Umbilical cord (tissue), 2 donors: ENCODE data around the gene ARHGEF10L. TPM values are rescaled to one million over a fixed set of nuclear protein-coding genes. Genes with fewer than 3 reads are reported as not detected.

Experiments
- DNase-seq: peaks from one replicate; pipeline ENCODE4 v3.0.0-alpha.2; 2015; ENCODE audit warnings: low spot score
- total RNA-seq: library from RNA; depleted of rRNA; stranded (reverse); fragments of >200 nt; gene quantifications from one replicate; pipeline ENCODE4 v1.2.3, GENCODE V29; 2014; ENCODE audit warnings: low replicate concordance; ENCODE audit not compliant: insufficient read depth

Gene ARHGEF10L
- total RNA-seq, 1 donor from 2014 or later, result 42.4 TPM

DNA sequence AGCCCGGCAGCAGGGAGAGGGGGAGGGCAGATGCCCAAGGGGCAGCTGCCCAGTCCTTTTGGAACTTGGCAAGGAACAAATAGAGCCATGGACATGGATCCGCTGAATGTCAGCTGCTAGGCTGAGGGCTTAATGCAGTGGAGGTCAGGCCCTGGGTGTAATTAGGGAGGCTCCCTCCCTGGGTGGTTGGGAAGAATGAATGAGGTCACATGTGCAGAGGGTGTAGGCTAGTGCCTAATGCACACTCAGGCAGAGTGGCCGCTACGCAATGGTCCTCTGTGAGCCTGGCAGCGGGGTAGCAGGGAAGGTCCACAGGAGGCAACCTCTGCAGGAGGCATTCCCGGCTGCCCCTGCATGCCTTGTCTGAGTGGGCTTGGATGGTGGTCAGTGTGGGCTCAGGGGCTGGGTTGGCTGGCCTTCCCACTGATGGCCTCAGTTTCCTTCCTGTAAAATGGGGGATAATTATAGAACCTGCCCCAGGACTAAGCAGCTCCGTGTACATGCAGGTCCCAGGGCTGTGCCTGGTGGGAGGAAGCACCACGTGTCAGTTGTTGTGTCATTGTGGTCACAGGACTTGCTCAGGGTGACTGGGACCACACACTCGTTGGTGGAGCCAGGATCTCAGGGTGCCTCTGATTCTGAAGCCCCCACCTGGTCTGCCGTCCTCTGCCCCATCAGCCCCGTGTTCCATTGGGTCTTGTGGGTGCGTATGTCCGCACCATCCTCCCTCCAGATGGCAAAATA, 134.0 kb downstream of the ARHGEF10L start:
- no peak for DNase-seq

DNA sequence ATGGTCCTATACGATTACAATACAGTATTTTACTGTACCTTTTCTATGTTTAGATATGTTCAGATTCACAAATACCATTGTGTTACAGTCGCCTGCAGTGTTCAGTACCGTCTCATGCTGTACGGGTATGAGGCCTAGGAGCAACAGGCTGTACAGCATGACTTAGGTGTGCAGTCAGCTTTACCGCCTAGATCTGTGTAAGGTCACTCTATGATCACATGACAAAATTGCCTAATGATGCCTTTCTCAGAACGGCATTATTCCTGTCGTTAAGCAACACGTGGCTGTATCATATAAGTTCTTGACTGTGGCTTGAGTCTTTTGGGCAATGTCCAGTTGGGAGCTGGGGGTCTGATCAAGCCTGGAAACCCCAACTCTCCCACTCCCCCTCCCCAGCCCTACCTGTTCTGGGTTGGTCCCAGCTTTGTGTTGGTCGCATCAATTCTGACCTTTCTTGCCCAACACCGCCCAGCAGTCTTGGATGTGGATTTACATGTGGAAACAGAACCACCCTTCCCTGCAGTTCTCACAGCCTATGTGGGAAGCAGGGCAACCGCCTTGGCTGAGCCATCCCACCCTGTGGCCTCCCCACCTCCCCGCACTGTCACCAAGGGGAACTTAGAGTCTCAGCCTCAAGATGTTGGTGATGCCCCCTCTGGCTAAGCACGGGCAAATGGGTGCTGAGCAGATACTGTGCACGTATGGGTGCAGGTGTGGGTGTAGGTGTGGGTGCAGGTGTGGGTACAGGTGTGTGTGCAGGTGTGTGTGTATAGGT, 135.4 kb downstream of the ARHGEF10L start:
- no peak for DNase-seq

DNA sequence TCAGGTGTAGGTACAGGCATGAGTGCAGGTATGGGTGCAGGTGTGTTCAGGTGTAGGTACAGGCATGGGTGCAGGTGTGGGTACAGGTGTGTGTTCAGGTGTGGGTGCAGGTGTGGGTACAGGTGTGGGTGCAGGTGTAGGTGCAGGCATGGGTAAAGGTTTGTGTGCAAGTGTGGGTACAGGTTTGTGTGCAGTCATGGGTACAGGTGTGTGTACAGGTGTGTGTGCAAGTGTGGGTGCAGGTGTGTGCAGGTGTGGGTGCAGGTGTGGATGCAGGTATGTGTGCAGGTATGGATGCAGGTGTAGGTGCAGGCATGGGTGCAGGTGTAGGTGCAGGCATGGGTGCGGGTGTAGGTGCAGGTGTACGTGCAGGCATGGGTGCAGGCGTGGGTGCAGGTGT, 136.2 kb downstream of the ARHGEF10L start:
- no peak for DNase-seq

DNA sequence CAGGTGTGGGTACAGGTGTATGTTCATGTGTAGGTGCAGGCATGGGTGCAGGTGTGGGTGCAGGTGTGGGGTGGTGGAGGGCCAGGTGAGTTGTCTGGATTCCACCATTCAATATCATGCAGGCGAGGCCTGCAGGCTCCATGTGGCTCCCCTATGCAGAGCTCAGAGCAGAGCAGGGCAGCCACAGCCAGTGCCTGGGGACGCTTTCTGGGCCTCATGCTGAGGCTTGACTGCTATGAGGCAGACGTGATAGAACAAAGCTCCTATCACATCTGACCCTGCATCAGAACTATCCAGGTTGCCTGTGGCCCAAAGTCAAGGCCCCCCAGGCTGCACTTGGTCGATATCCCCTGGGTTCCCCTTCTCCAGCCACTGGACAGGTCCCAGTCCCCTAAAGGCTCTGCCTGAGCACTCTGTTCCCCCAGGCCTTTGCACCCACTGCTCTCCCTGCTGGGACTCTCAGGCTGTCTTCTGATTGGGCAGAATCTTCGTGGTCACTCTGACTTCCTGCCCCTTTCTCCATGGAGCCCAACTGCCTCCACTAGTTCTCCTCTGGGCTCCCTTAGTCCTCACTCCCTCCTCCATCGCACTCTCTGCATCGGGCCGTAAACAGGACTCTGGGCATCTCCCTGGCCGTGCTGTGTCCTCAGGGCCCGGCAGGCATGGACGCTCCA, 137.0 kb downstream of the ARHGEF10L start:
- DNase-seq, result peak; percentile 19

DNA sequence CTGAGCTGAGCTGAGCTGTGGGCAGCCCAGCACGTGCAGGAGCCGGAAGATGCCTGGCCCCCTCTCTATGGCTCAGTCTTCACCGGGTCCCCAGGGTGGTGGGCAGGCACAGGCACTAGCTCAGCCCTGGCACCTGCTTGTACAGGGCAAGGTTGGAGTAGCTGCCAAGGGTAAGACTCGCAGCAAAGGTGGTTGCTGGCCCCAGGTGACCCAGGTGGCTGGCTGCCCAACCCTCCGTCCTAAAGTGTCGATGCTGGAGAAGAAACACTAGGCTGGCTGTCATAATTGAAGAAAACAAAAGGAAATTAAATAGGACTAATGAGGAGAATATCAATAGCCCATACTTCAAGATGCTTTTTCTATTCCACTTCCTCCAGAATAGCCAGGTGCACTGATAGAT, 138.5 kb downstream of the ARHGEF10L start:
- no peak for DNase-seq

DNA sequence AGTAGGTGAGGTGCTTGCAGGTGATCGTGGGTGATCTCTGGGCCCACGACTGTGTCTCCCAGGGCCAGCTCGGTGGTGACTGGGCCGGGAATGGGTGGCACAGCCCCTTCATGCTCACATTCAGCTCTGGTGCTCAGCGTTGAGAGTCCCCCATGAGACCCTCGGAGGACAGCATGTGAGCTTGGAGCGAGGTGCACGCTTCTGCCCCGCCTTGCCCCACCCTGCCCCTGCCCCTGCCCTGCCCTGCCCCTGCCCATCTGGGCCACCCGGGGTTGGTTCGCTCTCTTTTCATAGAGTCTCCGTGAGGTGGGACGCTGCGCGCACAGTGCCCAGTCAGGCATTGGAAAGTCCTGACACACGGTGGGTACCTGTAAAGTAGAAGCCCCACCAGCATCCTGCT, 140.4 kb downstream of the ARHGEF10L start:
- no peak for DNase-seq

DNA sequence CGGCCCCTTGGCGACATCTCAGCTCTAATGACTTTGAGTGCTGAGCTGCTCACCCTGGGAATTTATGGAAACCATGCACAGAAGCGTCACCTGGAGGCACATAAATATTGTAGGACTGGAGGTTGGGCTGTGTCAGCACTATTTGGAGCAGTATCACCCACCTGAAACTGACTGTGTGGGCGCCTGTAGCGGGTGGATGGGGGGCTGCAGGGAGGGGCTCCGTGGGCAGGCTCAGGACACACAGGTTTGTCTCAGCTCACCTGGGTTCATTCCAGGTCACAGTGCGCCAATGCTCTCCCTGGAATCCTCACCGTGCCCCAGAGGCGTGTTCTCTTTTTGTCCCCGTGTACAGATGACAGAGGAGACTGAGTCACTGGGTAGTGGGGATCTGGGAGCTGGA, 140.8 kb downstream of the ARHGEF10L start:
- DNase-seq, result no peak

DNA sequence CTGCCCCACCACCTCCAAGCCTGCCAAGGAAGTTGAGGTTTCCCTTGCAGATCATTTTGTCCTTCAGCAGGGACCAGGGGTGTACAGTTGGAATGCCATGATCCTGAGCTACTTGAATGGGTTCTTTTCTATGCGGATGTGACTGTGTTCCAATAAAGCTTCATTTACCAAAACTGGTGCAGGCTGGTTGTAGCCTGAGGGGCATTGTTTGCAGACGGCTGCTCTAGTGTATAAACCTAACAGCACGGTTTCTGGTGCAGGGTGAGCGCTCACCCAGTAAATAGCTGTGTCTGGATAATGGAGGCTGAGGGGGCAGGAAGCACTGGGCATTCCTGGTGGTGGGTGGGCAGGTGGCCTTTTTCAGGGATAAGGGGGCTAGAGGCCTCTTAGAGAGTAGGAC, 142.9 kb downstream of the ARHGEF10L start:
- peak; percentile 36 for DNase-seq

DNA sequence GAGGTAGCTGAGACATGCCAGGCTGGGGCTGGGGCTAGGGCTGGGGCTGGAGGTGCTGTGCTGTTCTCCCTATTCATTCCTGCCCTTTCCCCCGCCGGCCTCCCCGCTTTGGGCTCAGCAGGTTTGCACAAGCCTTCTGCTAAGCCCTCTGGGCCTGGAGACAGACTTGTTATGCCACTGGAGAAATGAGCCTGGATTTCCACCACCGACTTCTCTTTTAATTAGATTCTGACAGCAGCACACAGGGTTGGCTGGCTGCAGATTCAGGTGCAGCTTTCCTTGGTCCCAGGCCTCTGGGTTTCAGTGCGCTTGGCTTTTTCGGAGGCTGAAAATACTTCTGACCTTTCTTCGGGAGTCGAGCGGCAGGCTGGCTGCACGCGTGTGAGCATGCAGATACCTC, 144.1 kb downstream of the ARHGEF10L start:
- peak; percentile 68 for DNase-seq

DNA sequence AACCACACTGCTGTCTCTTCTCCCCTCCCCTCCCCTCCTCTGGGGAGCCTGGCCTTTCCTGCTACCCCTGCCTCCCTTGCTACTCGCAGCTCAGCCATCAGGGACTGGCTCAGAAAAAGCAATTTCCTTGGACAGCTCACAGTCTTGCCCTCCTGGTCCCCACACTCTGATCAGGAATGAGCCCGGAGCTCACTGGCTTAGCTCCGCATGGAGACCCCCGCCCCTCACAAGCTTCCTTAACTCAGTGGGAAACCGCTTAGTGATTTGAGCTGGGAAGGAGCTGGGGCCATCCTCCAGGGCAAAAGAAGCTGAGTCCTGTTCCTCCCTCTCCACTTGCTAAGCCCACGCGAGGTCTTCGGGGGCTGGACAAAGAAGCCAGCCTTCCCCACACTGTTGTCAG, 145.3 kb downstream of the ARHGEF10L start:
- DNase-seq, result no peak

DNA sequence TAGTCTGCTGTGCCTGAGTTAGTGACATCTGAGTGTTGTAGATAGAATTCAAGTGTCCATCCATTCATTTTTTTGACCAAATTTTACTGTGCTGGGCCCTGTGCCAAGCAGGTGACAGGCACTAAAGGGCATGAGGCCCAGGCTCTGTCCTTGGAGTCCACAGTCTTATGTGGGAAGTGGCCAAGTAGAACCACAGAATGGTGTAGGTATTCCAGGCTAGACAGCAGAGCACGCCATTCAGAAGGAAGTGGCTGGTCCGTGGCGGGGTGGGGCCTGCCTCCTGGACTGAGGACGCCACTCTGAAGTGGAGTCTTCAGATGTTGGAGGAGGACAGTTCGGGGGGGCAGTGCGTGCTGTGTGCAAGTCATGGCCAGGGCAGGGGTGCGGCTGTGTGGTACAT, 146.8 kb downstream of the ARHGEF10L start:
- DNase-seq, result no peak

DNA sequence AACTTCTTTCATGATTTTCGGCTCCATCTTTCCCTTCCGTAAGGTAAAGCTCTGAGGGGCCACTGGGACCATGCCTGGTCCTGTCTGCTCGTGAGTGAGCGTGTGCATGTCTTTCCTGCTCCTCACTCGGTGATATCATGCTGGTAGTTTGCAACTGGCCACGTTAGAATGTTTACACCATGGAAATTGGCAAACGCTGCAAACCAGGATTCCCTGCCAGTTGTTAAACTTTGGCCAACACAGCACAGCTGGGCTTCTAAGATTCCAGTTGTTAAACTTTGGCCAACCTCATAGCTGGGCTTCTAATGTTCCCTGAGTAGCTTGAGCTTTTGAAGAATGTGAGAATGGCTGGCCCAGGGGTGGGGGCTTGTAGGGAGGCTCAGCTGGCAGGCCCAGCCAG, 147.6 kb downstream of the ARHGEF10L start:
- no peak for DNase-seq

DNA sequence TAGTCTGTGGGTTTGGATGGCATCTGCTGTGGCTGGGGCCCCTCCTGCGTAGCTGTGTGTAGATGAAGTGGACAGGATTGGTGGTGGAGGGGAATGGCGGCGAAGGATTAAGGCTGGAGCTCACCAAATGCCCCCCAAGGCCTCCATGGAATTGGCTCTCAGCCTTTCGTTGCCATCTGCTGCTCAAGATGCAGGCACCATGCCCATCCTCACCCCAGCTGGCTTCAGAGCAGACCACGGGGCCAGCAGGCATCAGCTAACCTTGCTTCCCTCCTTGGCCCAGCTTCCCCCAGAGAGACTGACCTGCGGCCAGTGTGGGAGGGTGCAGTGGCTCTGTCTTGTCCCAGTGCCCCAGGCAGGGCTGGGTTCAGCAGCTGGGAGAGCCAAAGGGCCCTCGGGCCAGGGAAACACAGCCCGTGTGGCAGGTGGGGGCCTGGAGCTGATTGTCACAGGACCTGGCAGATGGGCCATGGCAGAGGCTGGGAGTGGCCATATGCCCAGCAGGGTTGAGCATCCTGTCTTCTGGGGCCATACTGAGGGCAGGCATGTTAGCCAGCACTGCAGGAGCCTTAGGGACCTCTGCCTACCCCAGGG, 148.8 kb downstream of the ARHGEF10L start:
- no peak for DNase-seq

DNA sequence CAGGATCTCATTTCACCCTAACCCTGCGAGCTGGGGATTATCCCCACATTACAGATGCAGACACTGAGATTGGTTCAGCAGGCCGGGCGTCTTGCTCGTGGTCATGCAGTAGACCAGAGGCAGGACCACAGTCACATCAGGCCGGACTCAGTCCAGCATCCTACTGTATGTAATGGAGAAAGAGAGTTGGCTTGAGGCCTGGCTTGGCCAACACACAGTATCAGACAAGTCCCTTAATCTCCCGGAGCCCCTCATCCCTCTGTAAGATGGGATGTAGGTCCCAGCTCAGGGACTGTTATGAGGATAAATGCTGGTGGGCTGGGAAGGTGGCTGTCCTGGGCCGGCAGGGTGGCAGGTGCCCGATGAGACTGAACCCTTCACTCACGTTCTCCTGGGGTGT, 149.5 kb downstream of the ARHGEF10L start:
- no peak for DNase-seq

DNA sequence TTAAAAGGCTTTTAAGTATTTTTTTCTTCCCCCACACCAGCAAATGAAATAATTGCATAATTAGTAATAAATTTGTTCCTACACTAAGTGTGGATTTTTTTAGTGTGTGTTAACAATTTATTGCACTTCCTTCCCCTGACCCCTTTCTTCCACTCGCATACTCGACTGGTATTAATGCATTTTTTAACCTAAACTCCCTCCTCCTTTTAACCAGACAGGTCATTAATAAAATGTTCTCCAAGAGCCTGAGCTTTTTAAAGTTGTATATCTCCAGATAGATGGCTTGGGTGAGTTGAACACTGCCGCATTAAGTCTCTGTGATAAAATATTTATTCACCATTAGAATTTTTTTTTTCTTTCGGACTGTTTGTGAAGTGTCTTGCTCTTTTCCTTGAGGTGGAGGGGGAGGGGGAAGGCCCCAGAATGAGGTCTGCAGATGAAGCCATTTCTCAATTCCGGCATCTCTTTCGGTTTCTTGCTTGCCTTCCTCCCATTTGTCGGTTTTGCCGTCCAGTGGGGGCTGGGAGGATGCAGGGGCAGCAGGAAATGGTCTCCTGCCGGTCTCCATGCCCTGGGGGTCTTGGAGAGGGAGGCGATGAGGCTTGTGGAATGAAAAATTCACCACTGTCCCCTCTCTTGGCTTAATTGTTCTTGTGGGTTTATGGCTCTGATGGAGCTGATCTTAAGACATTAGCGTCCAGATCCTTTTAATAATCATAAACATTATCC, 151.6 kb downstream of the ARHGEF10L start:
- DNase-seq, result no peak

DNA sequence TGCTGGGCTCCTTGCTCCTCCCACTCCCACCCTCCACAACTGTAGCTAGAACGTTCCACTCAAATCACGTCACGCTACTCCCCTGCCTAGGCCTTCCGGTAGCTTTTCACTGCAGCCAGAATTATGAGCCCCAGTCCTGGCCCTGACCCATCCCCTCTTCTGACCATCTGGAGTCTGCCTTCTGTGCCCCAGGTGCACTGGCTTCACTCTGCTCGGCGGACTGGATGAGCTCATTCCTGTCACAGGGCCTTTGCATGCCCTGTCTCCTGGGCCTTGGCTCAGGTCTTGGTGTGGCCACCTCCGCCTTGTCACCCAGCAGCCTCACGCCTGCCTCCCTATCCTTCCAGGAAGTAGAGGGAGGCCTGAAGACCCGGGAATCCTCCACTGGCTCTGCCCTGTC, 153.1 kb downstream of the ARHGEF10L start:
- no peak for DNase-seq

DNA sequence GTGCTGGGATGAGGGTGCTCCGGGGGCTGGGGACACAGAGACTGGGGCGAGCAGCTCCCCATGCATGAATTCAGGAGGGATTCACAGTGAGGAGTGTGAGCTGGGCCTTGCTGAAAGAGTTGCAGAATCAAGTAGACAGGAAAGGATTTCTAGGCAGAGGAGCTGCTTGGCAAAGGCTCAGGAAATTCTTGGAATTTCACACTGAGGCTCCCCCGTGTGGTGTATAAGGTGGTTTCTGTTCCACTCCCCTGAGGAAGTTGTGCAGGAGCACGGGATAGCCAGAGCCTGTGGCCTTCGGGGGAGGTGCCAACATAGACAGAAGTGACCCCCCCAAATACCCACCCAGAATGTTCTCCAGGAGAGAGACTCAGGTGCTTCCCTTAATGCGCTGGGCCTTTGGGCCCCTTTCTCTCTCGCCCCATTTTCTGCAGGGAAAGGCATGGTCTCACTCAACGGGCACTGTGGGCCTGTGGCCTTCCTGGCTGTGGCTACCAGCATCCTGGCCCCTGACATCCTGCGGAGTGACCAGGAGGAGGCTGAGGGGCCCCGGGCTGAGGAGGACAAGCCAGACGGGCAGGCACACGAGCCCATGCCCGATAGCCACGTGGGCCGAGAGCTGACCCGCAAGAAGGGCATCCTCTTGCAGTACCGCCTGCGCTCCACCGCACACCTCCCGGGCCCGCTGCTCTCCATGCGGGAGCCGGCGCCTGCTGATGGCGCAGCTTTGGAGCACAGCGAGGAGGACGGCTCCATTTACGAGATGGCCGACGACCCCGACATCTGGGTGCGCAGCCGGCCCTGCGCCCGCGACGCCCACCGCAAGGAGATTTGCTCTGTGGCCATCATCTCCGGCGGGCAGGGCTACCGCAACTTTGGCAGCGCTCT, 157.2 kb downstream of the ARHGEF10L start:
- DNase-seq, result peak; percentile 62

DNA sequence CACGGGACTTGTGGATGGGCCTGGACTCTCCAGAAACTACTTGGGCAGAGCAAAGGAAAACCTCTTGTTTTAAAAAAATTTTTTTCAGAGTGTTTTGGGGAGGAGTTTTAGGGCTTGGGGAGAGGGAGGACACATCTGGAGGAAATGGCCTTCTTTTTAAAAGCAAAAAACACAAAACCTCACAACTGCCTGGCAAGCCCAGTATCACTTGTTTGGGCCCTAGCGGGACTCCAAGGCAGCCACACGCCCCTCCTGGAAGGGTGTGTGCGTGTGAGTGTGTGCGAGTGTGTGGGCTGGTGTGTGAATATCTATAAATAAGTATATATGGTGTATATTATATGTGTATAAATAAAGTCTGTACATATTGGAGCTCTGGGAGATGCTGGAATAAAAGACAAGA, 158.0 kb downstream of the ARHGEF10L start:
- DNase-seq, result no peak

DNA sequence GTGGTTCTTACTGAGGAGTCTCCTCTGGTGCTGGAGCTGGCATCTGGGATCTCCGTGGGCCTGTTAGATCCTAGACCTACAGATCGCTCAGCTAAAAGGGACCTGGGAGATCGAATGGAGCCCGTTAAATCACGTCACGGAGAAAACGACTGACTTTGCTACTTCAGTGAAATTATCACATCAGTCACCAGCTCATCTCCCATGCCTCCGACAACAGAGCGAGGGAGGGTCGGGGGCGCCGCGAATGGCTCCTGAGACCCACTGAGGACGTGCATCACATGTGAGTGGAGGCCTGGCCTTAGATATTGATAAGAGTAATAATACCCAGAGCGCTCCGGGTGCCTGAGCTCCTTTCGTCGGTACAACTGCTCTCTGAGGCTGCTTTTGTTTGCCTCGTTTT, 160.1 kb downstream of the ARHGEF10L start:
- DNase-seq, result no peak
